ENCODE measurements around the gene RNF126. TPM values are rescaled to one million over a fixed set of nuclear protein-coding genes. Genes with fewer than 3 reads are reported as not detected.

RNF126 gene
- total and polyA plus RNA-seq, 2 of the 4 experiments (the other 2 are of a cell fraction): 7.0 to 27.4 TPM

- dilution Hi-C loops (cut with HindIII; ENCODE audit: low sequenced_read_pairs, unreplicated experiment): no loop called here
- WGBS, 2 experiments (ENCODE audit: extremely low coverage in 2 of 2, insufficient read length in 1 of 2): 85% methylated on average over 12 of the region's 17 CpGs; no CpG with 5 or more reads in 1 of the 2 experiments
- H4K20me1 ChIP-seq (ENCODE audit: insufficient read depth, low read length): peaks cover 85% of the 10 kb centered on the region
These were observed 7.3 kb downstream of the RNF126 start for GRCh38 chr19:655691-656090.

More at GRCh38 chr19:655691-656090, 7.3 kb downstream of the RNF126 start:
- H3K9me1 ChIP-seq (ENCODE audit: insufficient read depth, low read length): no peaks in the 10 kb centered on the region
- no peak overlapping the region for H2AK9ac ChIP-seq (replicated peaks; ENCODE audit: low read depth, low read length, poor library complexity)
- no peak overlapping the region for H2BK5ac ChIP-seq (ENCODE audit: low read depth, low read length, poor library complexity, severe bottlenecking)
- no peak overlapping the region for H2BK120ac ChIP-seq (ENCODE audit: low read depth, low read length)
- H4K5ac ChIP-seq (ENCODE audit: low read depth, low read length): no peak overlapping the region
- H3K23ac ChIP-seq (ENCODE audit: low read depth, low read length): no peak overlapping the region
- no peak overlapping the region for H4K91ac ChIP-seq (ENCODE audit: insufficient read depth, low read depth, low read length)
- no peak overlapping the region for H2BK20ac ChIP-seq (ENCODE audit: low read depth, low read length)
- H3K79me1 ChIP-seq (ENCODE audit: low read depth in 1 of 2, low read length in 2 of 2): peaks cover 0 to 52% of the 10 kb centered on the region in 2 experiments; a peak in 3 of 4 replicates
- BruUV-seq (replicated peaks): no TSS peak
- H3K27me3 ChIP-seq (ENCODE audit: control insufficient read depth, insufficient read depth, low read length): no peaks in the 10 kb centered on the region
- H4K8ac ChIP-seq (ENCODE audit: low read depth in 2 of 2, low read length in 2 of 2): no peak overlapping the region
- no peak for ATAC-seq (ENCODE audit: low read depth)
- no peak overlapping the region for H2AFZ ChIP-seq (replicated peaks; ENCODE audit: low read length, poor library complexity)
- H2BK15ac ChIP-seq (ENCODE audit: low read depth, low read length): no peak overlapping the region
- H3K4me2 ChIP-seq (ENCODE audit: low read depth, low read length): no peak overlapping the region
- POLR2A ChIA-PET (ENCODE audit: unreplicated experiment): no interaction called here
- no peak overlapping the region for H3K14ac ChIP-seq (replicated peaks; ENCODE audit: low read depth, low read length)
- H2AK5ac ChIP-seq (ENCODE audit: low read depth, low read length): no peak overlapping the region
- H3K9me3 ChIP-seq (ENCODE audit: control insufficient read depth, insufficient read depth, low read length): no peaks in the 10 kb centered on the region
- H3K18ac ChIP-seq (ENCODE audit: low read depth, low read length): no peak overlapping the region
- H3K4ac ChIP-seq (ENCODE audit: low read depth, low read length): no peak overlapping the region
- intact Hi-C loops (cut with micrococcal nuclease): no loop called here
- DNase-seq: no peak
- CTCF ChIA-PET: interaction anchor here (0.6 kb wide), 1 partner anchor 72 kb away, joined by 4 read pairs; no protein-coding TSS in a partner anchor
- peaks cover 29% of the 10 kb centered on the region for H3K36me3 ChIP-seq (ENCODE audit: control insufficient read depth, insufficient read depth, low read length)
- TF ChIP-seq BHLHE40 (IDR thresholded peaks at IDR 0.05; ENCODE audit: low read depth, low read length) (no peak), MAZ (IDR thresholded peaks at IDR 0.05; ENCODE audit: borderline replicate concordance, low read depth, low read length) (no peak), POLR2A (IDR thresholded peaks at IDR 0.05; ENCODE audit: low read depth, low read length) (no peak), RAD21 (IDR thresholded peaks at IDR 0.05; ENCODE audit: low read length) (no peak), MAFK (IDR thresholded peaks at IDR 0.05; ENCODE audit: low read depth, low read length) (no peak), RCOR1 (IDR thresholded peaks at IDR 0.05; ENCODE audit: insufficient replicate concordance, low read length) (no peak), NFE2L2 (IDR thresholded peaks at IDR 0.05; ENCODE audit: low read depth, low read length) (no peak), CHD1 (IDR thresholded peaks at IDR 0.05; ENCODE audit: low read depth, low read length) (no peak), CEBPB (IDR thresholded peaks at IDR 0.05; ENCODE audit: low read depth, low read length) (no peak), SMC3 (IDR thresholded peaks at IDR 0.05; ENCODE audit: low read depth, low read length) (no peak), RFX5 (IDR thresholded peaks at IDR 0.05; ENCODE audit: low read depth, low read length) (no peak), FOS (IDR thresholded peaks at IDR 0.05; ENCODE audit: low read depth, low read length) (no peak), ELK1 (IDR thresholded peaks at IDR 0.05; ENCODE audit: borderline replicate concordance, low read depth, low read length) (no peak)
- H3K9ac ChIP-seq (ENCODE audit: low read depth, low read length): no peak overlapping the region
- no peak overlapping the region for H3K27ac ChIP-seq (ENCODE audit: insufficient read depth, low read length)
- in situ Hi-C loops (cut with MboI; ENCODE audit: low sequenced_read_pairs): no loop called here
- no peaks in the 10 kb centered on the region; the same call in 1 of the 2 replicates for H3K4me1 ChIP-seq (ENCODE audit: control insufficient read depth, insufficient read depth, low read length)
- H3K56ac ChIP-seq (ENCODE audit: extremely low read depth, insufficient read depth, low read length): no peak overlapping the region
- H3K4me3 ChIP-seq (ENCODE audit: insufficient read depth, low read depth, low read length): no peak overlapping the region
